ENCODE results near the gene DPEP3.

Gene DPEP3

GRCh38 chr16:67928561-67929364, 51.5 kb downstream of the DPEP3 start:
- peak; percentile 79 for DNase-seq

- no peak for DNase-seq
Observed at GRCh38 chr16:67928147-67928546, 52.2 kb downstream of the DPEP3 start.

GRCh38 chr16:67927131-67927941, 53.0 kb downstream of the DPEP3 start:
- no peak for DNase-seq

GRCh38 chr16:67926181-67926750, 54.0 kb downstream of the DPEP3 start:
- DNase-seq, result no peak
